Measurements from ENCODE around the gene GBP6. TPM values are rescaled to one million over a fixed set of nuclear protein-coding genes. Genes with fewer than 3 reads are reported as not detected.
"Not testable (repeated sequence)": the region's sequence is repeated elsewhere in the genome, so short reads cannot be mapped to it uniquely, and the experiment has no call there.

GBP6 gene
- total RNA-seq, 1 donor from 2014 or later = not detected

DNA sequence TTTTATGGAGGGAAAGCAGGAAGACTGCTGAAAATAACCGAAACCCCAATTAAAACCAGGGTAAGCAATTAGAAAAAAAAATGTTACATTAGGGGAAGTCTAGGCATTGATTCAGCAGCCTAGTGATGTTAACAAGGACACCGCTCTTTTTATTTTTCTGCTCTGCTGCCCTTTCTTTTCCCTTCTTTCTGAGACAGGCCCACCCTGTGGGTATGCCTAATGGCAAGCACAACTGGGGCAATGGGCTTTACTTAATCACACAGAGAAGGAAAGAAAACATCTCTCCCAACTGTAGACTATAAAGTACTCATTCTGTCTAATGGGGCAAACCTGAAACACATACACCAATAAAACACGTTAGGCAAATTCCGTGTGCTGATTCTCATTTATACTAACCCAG is 69.6 kb downstream of the GBP6 start:
- DNase-seq (ENCODE audit: extremely low spot score, unreplicated experiment) = no peak
- Mint-ChIP-seq H3K9me3 (ENCODE audit: unreplicated experiment) (no peaks in the 10 kb centered on the region), H3K36me3 (ENCODE audit: unreplicated experiment) (no peaks in the 10 kb centered on the region), H3K27ac (ENCODE audit: unreplicated experiment) (no peak overlapping the region), H3K4me1 (ENCODE audit: unreplicated experiment) (no peaks in the 10 kb centered on the region), H3K27me3 (ENCODE audit: unreplicated experiment) (no peaks in the 10 kb centered on the region), H3K4me3 (ENCODE audit: unreplicated experiment) (no peak overlapping the region)
- TF ChIP-seq CTCF (IDR thresholded peaks at IDR 0.05) = no peak

GRCh38 chr1:89434058-89434780 is 70.4 kb downstream of the GBP6 start:
- not testable (repeated sequence) for H3K36me3 Mint-ChIP-seq (ENCODE audit: unreplicated experiment); H3K9me3 Mint-ChIP-seq (ENCODE audit: unreplicated experiment); H3K4me1 Mint-ChIP-seq (ENCODE audit: unreplicated experiment); H3K27me3 Mint-ChIP-seq (ENCODE audit: unreplicated experiment); H3K27ac Mint-ChIP-seq (ENCODE audit: unreplicated experiment); DNase-seq (ENCODE audit: extremely low spot score, unreplicated experiment); H3K4me3 Mint-ChIP-seq (ENCODE audit: unreplicated experiment)

Other genes with a start within 250 kb of the GBP6 start
- gene GBP2, start 237.9 kb upstream of the GBP6 start, total RNA-seq = 1.4 and 1.6 TPM in 2 replicates
- gene GBP7, start 188.1 kb upstream of the GBP6 start, total RNA-seq = not detected in 2 replicates
- not detected in 2 replicates for gene GBP4, start 165.1 kb upstream of the GBP6 start, total RNA-seq
- gene GBP5, start 91.2 kb upstream of the GBP6 start, total RNA-seq = not detected in 2 replicates
- 2.3 and 4.1 TPM in 2 replicates for gene LRRC8B, start 160.8 kb downstream of the GBP6 start, total RNA-seq

Data from osteocyte (in vitro differentiated cells).